ENCODE data around the gene CCDC157. TPM values are rescaled to one million over a fixed set of nuclear protein-coding genes. Genes with fewer than 3 reads are reported as not detected.
A peak's percentile ranks its signal among the peaks of the same experiment; 100 is the strongest.

The CCDC157 gene
- total and polyA plus RNA-seq, 4 donors: 0.53 to 1.4 (median 0.98) TPM

DNA sequence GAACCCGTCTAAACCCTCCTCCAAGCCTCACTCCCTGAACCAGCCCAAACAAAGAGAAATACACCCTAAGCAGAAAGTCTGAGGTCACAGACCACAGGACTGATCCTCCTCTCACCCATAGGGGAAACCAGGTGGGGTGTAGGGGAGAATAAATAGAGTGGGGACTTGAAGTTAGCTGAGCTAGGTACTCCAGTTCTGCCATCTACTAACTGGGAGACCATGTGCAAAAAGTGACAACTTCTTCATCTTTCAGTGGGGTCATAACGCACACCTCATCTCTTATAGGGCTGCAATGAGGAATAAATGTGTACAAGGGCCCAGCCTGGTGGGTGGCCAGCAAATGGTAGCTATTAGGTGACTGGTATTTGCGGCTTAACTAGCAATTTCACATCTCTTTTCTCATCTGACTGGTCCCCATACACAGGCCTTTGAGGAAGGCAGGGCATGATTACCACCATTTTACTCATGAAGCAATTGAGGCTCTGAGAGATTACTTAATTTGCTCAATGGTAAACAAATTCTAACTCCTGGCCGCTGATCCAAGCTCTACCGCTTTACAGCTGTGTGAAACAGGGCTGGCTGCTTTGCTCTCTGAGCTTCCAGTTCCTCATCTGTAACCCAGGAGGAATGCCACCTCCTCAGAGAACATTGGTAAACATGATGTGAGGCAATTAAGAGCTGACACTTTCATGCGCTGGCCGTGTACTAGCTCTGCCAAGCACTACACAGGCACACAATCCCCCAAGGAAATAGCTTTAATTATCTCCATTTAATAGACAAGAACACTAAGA, 46.7 kb upstream of the CCDC157 start:
- peak overlapping the region in 1 of 2 donors; percentile 15 for H3K9ac ChIP-seq (ENCODE audit: low read depth in 1 of 2, low read length in 2 of 2)
- DNase-seq (ENCODE audit: low spot score): no peak
- TF ChIP-seq RXRA (IDR thresholded peaks at IDR 0.05) (peak in 1 of 2 donors; percentile 54), FOXA2 (IDR thresholded peaks at IDR 0.05) (peak; percentile 74), SP1 (IDR thresholded peaks at IDR 0.05) (peak; percentile 39), FOXA1 (IDR thresholded peaks at IDR 0.05) (peak; percentile 71), HNF4A (conservative IDR thresholded peaks at IDR 0.05) (peak in 1 of 2 donors; percentile 29), YY1 (IDR thresholded peaks at IDR 0.05) (peak; percentile 67), JUND (IDR thresholded peaks at IDR 0.05) (no peak)
- TF ChIP-seq, protein P1, sequence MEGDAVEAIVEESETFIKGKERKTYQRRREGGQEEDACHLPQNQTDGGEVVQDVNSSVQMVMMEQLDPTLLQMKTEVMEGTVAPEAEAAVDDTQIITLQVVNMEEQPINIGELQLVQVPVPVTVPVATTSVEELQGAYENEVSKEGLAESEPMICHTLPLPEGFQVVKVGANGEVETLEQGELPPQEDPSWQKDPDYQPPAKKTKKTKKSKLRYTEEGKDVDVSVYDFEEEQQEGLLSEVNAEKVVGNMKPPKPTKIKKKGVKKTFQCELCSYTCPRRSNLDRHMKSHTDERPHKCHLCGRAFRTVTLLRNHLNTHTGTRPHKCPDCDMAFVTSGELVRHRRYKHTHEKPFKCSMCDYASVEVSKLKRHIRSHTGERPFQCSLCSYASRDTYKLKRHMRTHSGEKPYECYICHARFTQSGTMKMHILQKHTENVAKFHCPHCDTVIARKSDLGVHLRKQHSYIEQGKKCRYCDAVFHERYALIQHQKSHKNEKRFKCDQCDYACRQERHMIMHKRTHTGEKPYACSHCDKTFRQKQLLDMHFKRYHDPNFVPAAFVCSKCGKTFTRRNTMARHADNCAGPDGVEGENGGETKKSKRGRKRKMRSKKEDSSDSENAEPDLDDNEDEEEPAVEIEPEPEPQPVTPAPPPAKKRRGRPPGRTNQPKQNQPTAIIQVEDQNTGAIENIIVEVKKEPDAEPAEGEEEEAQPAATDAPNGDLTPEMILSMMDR (IDR thresholded peaks at IDR 0.05; ENCODE audit: low read depth, low read length, missing input control): no peak
- TF ChIP-seq, protein P2, sequence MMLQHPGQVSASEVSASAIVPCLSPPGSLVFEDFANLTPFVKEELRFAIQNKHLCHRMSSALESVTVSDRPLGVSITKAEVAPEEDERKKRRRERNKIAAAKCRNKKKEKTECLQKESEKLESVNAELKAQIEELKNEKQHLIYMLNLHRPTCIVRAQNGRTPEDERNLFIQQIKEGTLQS (IDR thresholded peaks at IDR 0.05): no peak
- TF ChIP-seq, protein P3, sequence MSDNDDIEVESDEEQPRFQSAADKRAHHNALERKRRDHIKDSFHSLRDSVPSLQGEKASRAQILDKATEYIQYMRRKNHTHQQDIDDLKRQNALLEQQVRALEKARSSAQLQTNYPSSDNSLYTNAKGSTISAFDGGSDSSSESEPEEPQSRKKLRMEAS (IDR thresholded peaks at IDR 0.05): peak; percentile 37
- TF ChIP-seq, protein P4, sequence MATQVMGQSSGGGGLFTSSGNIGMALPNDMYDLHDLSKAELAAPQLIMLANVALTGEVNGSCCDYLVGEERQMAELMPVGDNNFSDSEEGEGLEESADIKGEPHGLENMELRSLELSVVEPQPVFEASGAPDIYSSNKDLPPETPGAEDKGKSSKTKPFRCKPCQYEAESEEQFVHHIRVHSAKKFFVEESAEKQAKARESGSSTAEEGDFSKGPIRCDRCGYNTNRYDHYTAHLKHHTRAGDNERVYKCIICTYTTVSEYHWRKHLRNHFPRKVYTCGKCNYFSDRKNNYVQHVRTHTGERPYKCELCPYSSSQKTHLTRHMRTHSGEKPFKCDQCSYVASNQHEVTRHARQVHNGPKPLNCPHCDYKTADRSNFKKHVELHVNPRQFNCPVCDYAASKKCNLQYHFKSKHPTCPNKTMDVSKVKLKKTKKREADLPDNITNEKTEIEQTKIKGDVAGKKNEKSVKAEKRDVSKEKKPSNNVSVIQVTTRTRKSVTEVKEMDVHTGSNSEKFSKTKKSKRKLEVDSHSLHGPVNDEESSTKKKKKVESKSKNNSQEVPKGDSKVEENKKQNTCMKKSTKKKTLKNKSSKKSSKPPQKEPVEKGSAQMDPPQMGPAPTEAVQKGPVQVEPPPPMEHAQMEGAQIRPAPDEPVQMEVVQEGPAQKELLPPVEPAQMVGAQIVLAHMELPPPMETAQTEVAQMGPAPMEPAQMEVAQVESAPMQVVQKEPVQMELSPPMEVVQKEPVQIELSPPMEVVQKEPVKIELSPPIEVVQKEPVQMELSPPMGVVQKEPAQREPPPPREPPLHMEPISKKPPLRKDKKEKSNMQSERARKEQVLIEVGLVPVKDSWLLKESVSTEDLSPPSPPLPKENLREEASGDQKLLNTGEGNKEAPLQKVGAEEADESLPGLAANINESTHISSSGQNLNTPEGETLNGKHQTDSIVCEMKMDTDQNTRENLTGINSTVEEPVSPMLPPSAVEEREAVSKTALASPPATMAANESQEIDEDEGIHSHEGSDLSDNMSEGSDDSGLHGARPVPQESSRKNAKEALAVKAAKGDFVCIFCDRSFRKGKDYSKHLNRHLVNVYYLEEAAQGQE (IDR thresholded peaks at IDR 0.05): peak; percentile 23

DNA sequence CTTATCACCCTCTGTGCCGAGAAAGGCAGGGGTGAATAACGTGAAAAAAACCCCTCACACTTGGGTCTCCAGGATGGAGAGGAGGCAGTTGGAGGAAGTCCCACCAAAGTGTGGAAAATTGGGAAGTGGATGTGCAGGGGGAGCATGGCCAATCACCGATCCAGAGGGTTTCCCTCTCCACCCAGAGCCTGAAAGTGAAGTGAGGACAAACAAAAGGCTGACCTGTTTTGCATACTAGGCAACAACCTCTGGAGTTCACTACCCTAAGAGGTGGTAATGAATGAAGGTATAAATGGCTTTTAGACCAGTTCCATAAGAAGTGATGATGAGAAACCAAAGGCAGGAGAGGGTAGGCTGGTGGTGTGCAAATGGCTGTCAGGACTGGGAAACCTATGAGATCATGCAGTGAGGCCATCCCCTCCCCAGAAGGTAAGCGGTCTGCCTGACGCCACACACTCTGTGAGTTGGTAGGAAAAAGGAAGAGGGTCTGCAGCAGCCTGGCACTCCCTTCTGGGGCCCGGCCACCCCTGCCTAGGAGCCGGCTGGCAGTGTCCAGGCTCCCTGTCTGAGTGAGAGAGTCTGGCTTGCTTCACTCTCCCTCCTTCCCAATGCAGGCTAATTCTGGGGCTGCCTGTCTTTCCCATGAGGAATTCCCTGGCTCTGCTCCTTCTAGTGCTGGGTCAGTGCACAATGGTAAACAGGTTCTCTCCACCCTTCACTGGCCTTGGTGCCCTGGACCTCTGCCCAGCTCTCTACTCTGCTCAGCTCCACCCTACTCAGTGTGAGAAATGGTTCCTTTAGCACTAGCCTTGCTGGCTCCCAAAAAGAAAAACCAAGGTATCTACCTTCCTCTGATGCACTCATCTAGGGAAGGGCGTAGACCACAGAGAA, 45.7 kb upstream of the CCDC157 start:
- Histone ChIP-seq H3K9me3 (ENCODE audit: control insufficient read depth in 4 of 4, low read length in 3 of 4) (no peaks in the 10 kb centered on the region), H3K27me3 (ENCODE audit: control insufficient read depth in 4 of 4, insufficient read depth in 4 of 4, low read length in 3 of 4) (no peaks in the 10 kb centered on the region), H3K9ac (ENCODE audit: low read depth in 1 of 2, low read length in 2 of 2) (peak overlapping the region in 1 of 2 donors; percentile 15), H3K27ac (ENCODE audit: low read depth in 1 of 2, low read length in 2 of 2) (peak overlapping the region; percentile 58 to 71), H3K36me3 (ENCODE audit: control insufficient read depth in 4 of 4, insufficient read depth in 3 of 4, low read depth in 1 of 4, low read length in 3 of 4) (peaks cover 0 to 2% (median 0%) of the 10 kb centered on the region in 4 donors), H3K4me1 (ENCODE audit: control insufficient read depth in 4 of 4, insufficient read depth in 4 of 4, low read length in 3 of 4) (peaks cover 24 to 52% (median 31%) of the 10 kb centered on the region in 4 donors), H3K4me3 (ENCODE audit: low read depth in 1 of 3, low read length in 3 of 3) (no peak overlapping the region)
- WGBS: 69% methylated on average over 8 of the region's 8 CpGs
- no peak for DNase-seq (ENCODE audit: low spot score)
- TF ChIP-seq NR2F2 (IDR thresholded peaks at IDR 0.05) (no peak), RAD21 (IDR thresholded peaks at IDR 0.05) (peak; percentile 11 to 39), GABPA (IDR thresholded peaks at IDR 0.05 in 1 of 2, conservative IDR thresholded peaks at IDR 0.05 in 1 of 2) (no peak), FOXA2 (IDR thresholded peaks at IDR 0.05) (peak; percentile 47)
- TF ChIP-seq, protein P1 (IDR thresholded peaks at IDR 0.05; ENCODE audit: low read depth, low read length, missing input control): no peak
- TF ChIP-seq, protein P5, sequence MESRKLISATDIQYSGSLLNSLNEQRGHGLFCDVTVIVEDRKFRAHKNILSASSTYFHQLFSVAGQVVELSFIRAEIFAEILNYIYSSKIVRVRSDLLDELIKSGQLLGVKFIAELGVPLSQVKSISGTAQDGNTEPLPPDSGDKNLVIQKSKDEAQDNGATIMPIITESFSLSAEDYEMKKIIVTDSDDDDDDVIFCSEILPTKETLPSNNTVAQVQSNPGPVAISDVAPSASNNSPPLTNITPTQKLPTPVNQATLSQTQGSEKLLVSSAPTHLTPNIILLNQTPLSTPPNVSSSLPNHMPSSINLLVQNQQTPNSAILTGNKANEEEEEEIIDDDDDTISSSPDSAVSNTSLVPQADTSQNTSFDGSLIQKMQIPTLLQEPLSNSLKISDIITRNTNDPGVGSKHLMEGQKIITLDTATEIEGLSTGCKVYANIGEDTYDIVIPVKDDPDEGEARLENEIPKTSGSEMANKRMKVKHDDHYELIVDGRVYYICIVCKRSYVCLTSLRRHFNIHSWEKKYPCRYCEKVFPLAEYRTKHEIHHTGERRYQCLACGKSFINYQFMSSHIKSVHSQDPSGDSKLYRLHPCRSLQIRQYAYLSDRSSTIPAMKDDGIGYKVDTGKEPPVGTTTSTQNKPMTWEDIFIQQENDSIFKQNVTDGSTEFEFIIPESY (IDR thresholded peaks at IDR 0.05): no peak

More for the DNA sequence above, 46.7 kb upstream of the CCDC157 start:
- Histone ChIP-seq H3K36me3 (ENCODE audit: control insufficient read depth in 4 of 4, insufficient read depth in 3 of 4, low read depth in 1 of 4, low read length in 3 of 4) (peaks cover 0 to 2% (median 0%) of the 10 kb centered on the region in 4 donors), H3K27ac (ENCODE audit: low read depth in 1 of 2, low read length in 2 of 2) (peak overlapping the region; percentile 58 to 71), H3K4me1 (ENCODE audit: control insufficient read depth in 4 of 4, insufficient read depth in 4 of 4, low read length in 3 of 4) (peaks cover 22 to 52% (median 33%) of the 10 kb centered on the region in 4 donors), H3K9me3 (ENCODE audit: control insufficient read depth in 4 of 4, low read length in 3 of 4) (no peaks in the 10 kb centered on the region), H3K27me3 (ENCODE audit: control insufficient read depth in 4 of 4, insufficient read depth in 4 of 4, low read length in 3 of 4) (no peaks in the 10 kb centered on the region), H3K4me3 (ENCODE audit: low read depth in 1 of 3, low read length in 3 of 3) (no peak overlapping the region)
- WGBS: 46% methylated on average over 7 of the region's 7 CpGs

Measured in liver (tissue), 9 donors.